ENCODE data around the gene GSTP1. TPM values are rescaled to one million over a fixed set of nuclear protein-coding genes. Genes with fewer than 3 reads are reported as not detected.

The GSTP1 gene
- total and polyA plus RNA-seq, 9 of the 15 experiments (the other 6 are each of a cell fraction or from before 2014, with no cell fraction given): 592 to 2,150 (median 1,204) TPM

GRCh38 chr11:67577951-67578350, 5.7 kb upstream of the GSTP1 start:
- FAIRE-seq: no peak
- DNase-seq (ENCODE audit: extremely low read depth in 1 of 4, low spot score in 3 of 4): no peak
- peaks cover 29 to 30% of the 10 kb centered on the region in 2 experiments for H3K4me1 ChIP-seq (replicated peaks in 1 of 2; ENCODE audit: control insufficient read depth in 2 of 2, insufficient read depth in 2 of 2, low read length in 2 of 2)
- H3K27ac ChIP-seq (ENCODE audit: extremely low read depth, low read depth, low read length): no peak overlapping the region
- no peak for ATAC-seq
- no peaks in the 10 kb centered on the region for H3K9me1 ChIP-seq (ENCODE audit: control insufficient read depth, insufficient read depth, low read length)
- H3K4me2 ChIP-seq (ENCODE audit: insufficient read depth, low read length): no peak overlapping the region
- no peaks in the 10 kb centered on the region for H3K36me3 ChIP-seq (ENCODE audit: control insufficient read depth, insufficient read depth, low read length)
- in situ Hi-C loops (cut with MboI) (no loop called here), intact Hi-C loops (cut with micrococcal nuclease) (loop anchor here (5.0 kb wide), 2 partner anchors 64 to 79 kb away; no protein-coding TSS in a partner anchor)
- no peaks in the 10 kb centered on the region for H3K9me3 ChIP-seq (replicated peaks; ENCODE audit: control insufficient read depth, insufficient read depth, low read depth, low read length)
- H4K20me1 ChIP-seq (replicated peaks; ENCODE audit: control insufficient read depth, insufficient read depth, low read length): no peaks in the 10 kb centered on the region
- CTCF ChIA-PET (ENCODE audit: low intra/inter-chr PET ratio): interaction anchor here (1.6 kb wide), 1 partner anchor 71 kb away, joined by 4 read pairs; no protein-coding TSS in a partner anchor
- H3K79me2 ChIP-seq (ENCODE audit: control insufficient read depth, insufficient read depth, low read length): peaks cover 9% of the 10 kb centered on the region
- H3K4me3 ChIP-seq: no peak overlapping the region
- H2AFZ ChIP-seq (ENCODE audit: low read depth, low read length): no peak overlapping the region
- POLR2A ChIA-PET: interaction anchor here (1.0 kb wide), 1 partner anchor 181 kb away, joined by 4 read pairs; no protein-coding TSS in a partner anchor
- TF ChIP-seq CREB3L1 (IDR thresholded peaks at IDR 0.05; ENCODE audit: borderline replicate concordance, low read depth): no peak
- TF ChIP-seq TAF1 (IDR thresholded peaks at IDR 0.05; ENCODE audit: control insufficient read depth, extremely low read depth, insufficient read depth, low read length, severe bottlenecking): no peak
- TF ChIP-seq HINFP (tag; conservative IDR thresholded peaks at IDR 0.05; ENCODE audit: low read depth): no peak
- no peak for TF ChIP-seq HLTF (IDR thresholded peaks at IDR 0.05)
- no peak for TF ChIP-seq L3MBTL2 (IDR thresholded peaks at IDR 0.05)
- TF ChIP-seq U2AF2 (optimal IDR thresholded peaks at IDR 0.05; ENCODE audit: low read depth, low read length): no peak
- no peak for TF ChIP-seq ZNF695 (CRISPR knock-in tag; IDR thresholded peaks at IDR 0.05)
- no peak for TF ChIP-seq ZNF79 (CRISPR knock-in tag; IDR thresholded peaks at IDR 0.05; ENCODE audit: low read depth)
- TF ChIP-seq ZBTB26 (CRISPR knock-in tag; IDR thresholded peaks at IDR 0.05): no peak
- TF ChIP-seq MAFK (IDR thresholded peaks at IDR 0.05; ENCODE audit: low read length): no peak
- no peak for TF ChIP-seq CGGBP1 (CRISPR knock-in tag; IDR thresholded peaks at IDR 0.05)
- H3K9ac ChIP-seq (ENCODE audit: insufficient read depth in 1 of 2, low read depth in 2 of 2, low read length in 2 of 2): no peak overlapping the region; a peak in 2 of 4 replicates
- BruUV-seq (replicated peaks): no TSS peak
- WGBS (ENCODE audit: insufficient coverage, low coverage, missing lambda C conversion rate): 77% methylated on average over 6 of the region's 6 CpGs
- H3K27me3 ChIP-seq (ENCODE audit: control insufficient read depth in 2 of 2, insufficient read depth in 2 of 2, low read length in 2 of 2): no peaks in the 10 kb centered on the region
